HCT116 (cell line): ENCODE results near the gene TMEM243. TPM values are rescaled to one million over a fixed set of nuclear protein-coding genes. Genes with fewer than 3 reads are reported as not detected.
A peak's percentile ranks its signal among the peaks of the same experiment; 100 is the strongest.

ENCODE experiments used
- ATAC-seq: fragments of 200-7000 bp; cut with Tn5 transposase; 2 replicates; pipeline ENCODE4 v1.9.1; 2020; ENCODE audit warnings: mild to moderate bottlenecking, moderate library complexity
- BruUV-seq: library from RNA; stranded (reverse); fragments of 400-500 nt; replicated peaks from 2 replicates; lab custom pipeline; 2021; lab: Mats Ljungman, UMichigan
- CTCF ChIA-PET: fragments of 300-600 bp; sonication (Branson Sonifier 250); formaldehyde crosslinking; loops from one replicate; lab custom pipeline; 2021; ENCODE audit warnings: antibody characterized with exemption; lab: Charles Lee
- POLR2A ChIA-PET: fragments of 300-600, 350-600 bp; sonication (Branson Sonifier 250); formaldehyde crosslinking; loops from one replicate; lab custom pipeline; 2021; ENCODE audit warnings: antibody characterized with exemption; lab: Charles Lee
- RAD21 ChIA-PET, 2 experiments: fragments of 300-600 bp; sonication (Branson Sonifier 250); formaldehyde crosslinking; loops; one replicate each; lab custom pipeline; 2023; ENCODE audit warnings: low total read pairs in 2 of 2; ENCODE audit not compliant: uncharacterized antibody in 2 of 2, unreplicated experiment in 2 of 2, low non-redundant PET in 1 of 2; lab: Charles Lee
- DNase-seq: peaks from one replicate; pipeline ENCODE4 v3.0.0-alpha.2; 2010; ENCODE audit warnings: low read depth, low spot score
- H2AFZ ChIP-seq: fragments of 200-600 bp; shearing (Covaris generic), sonication (generic); 2 replicates; pipeline ENCODE4 v1.6.1; 2017; ENCODE audit warnings: low read depth, mixed run types, mixed read lengths, antibody characterized with exemption, low read length; ENCODE audit not compliant: poor library complexity, severe bottlenecking
- H3K27ac ChIP-seq: 2 replicates; pipeline ENCODE4 v1.5.1; 2012; ENCODE audit warnings: low read depth, low read length
- H3K27me3 ChIP-seq: fragments of 200-600 bp; sonication (generic); 2 replicates; pipeline ENCODE4 v1.6.1; 2016; ENCODE audit warnings: mixed run types, low read length, mixed read lengths; ENCODE audit not compliant: insufficient read depth
- H3K36me3 ChIP-seq, 2 experiments: fragments of 200-500 bp in 1 of 2; fragments of 200-600 bp in 1 of 2; sonication (Bioruptor generic) in 1 of 2; sonication (generic) in 1 of 2; 2 replicates each; pipeline versions ENCODE4 v1.5.1 to v1.6.1; 2014 to 2016; ENCODE audit warnings: low read length in 2 of 2, inconsistent platforms in 1 of 2, mixed read lengths in 1 of 2, mixed run types in 1 of 2; ENCODE audit not compliant: insufficient read depth in 2 of 2, control insufficient read depth in 1 of 2
- H3K4me1 ChIP-seq, 2 experiments: fragments of 200-600 bp in 1 of 2; sonication (generic) in 1 of 2; 2 replicates each; pipeline versions ENCODE4 v1.5.1 to v1.6.1; 2012 to 2017; ENCODE audit warnings: low read length in 2 of 2, inconsistent platforms in 1 of 2, mild to moderate bottlenecking in 1 of 2, mixed read lengths in 1 of 2, mixed run types in 1 of 2, moderate library complexity in 1 of 2; ENCODE audit not compliant: insufficient read depth in 2 of 2, control insufficient read depth in 1 of 2
- H3K4me2 ChIP-seq: fragments of 200-600 bp; sonication (generic); 2 replicates; pipeline ENCODE4 v1.6.1; 2017; ENCODE audit warnings: mixed run types, low read length, mixed read lengths
- H3K4me3 ChIP-seq, 2 experiments: fragments of 200-600 bp in 1 of 2; sonication (generic) in 1 of 2; replicated peaks in 1 of 2; 2 replicates each; pipeline ENCODE4 v1.5.1; 2011 to 2016; ENCODE audit warnings: low read length in 2 of 2, control low read depth in 1 of 2, low read depth in 1 of 2, mild to moderate bottlenecking in 1 of 2, mixed read lengths in 1 of 2, mixed run types in 1 of 2
- H3K79me2 ChIP-seq: fragments of 200-600 bp; sonication (generic); 2 replicates; pipeline ENCODE4 v1.6.1; 2017; ENCODE audit warnings: mild to moderate bottlenecking, mixed run types, low read length, moderate library complexity, mixed read lengths; ENCODE audit not compliant: insufficient read depth
- H3K9ac ChIP-seq: fragments of 200-600 bp; sonication (generic); 2 replicates; pipeline ENCODE4 v1.6.1; 2016; ENCODE audit warnings: low read length, mixed read lengths
- H3K9me2 ChIP-seq: fragments of 200-600 bp; sonication (generic), shearing (Covaris generic); 2 replicates; pipeline ENCODE4 v1.6.1; 2017; ENCODE audit warnings: mixed run types, mild to moderate bottlenecking, moderate library complexity; ENCODE audit not compliant: insufficient read depth
- H3K9me3 ChIP-seq, 2 experiments: fragments of 200-500 bp in 1 of 2; fragments of 200-600 bp in 1 of 2; sonication (Bioruptor generic) in 1 of 2; sonication (generic) in 1 of 2; 2 replicates each; pipeline ENCODE4 v1.6.1; 2014 to 2017; ENCODE audit warnings: low read length in 2 of 2, mixed read lengths in 2 of 2, inconsistent platforms in 1 of 2, low read depth in 1 of 2, mild to moderate bottlenecking in 1 of 2, mixed run types in 1 of 2, moderate library complexity in 1 of 2; ENCODE audit not compliant: control insufficient read depth in 1 of 2, insufficient read depth in 1 of 2
- H4K20me1 ChIP-seq: fragments of 200-600 bp; sonication (generic), shearing (Covaris generic); 2 replicates; pipeline ENCODE4 v1.6.1; 2017; ENCODE audit warnings: mixed run types, mild to moderate bottlenecking, moderate library complexity; ENCODE audit not compliant: insufficient read depth
- CBX3 ChIP-seq: IDR thresholded peaks from 2 replicates; pipeline ENCODE4 v1.6.1; 2012; ENCODE audit warnings: low read depth
- CEBPB ChIP-seq: IDR thresholded peaks from 2 replicates; pipeline ENCODE4 v1.6.1; 2012; ENCODE audit warnings: low read depth
- EGR1 ChIP-seq: IDR thresholded peaks from 2 replicates; pipeline ENCODE4 v1.6.1; 2012; ENCODE audit warnings: low read depth
- ELF1 ChIP-seq: IDR thresholded peaks from 2 replicates; pipeline ENCODE4 v1.6.1; 2012; ENCODE audit warnings: low read depth, borderline replicate concordance
- EZH2 ChIP-seq: fragments of 200-600 bp; sonication (generic); IDR thresholded peaks from 2 replicates; pipeline ENCODE4 v1.6.1; 2017; ENCODE audit warnings: antibody characterized with exemption, mixed run types
- EZH2phosphoT487 ChIP-seq: fragments of 200-600 bp; IDR thresholded peaks from 2 replicates; pipeline ENCODE4 v1.6.1; 2018; ENCODE audit warnings: antibody characterized with exemption, borderline replicate concordance
- FOSL1 ChIP-seq: IDR thresholded peaks from 2 replicates; pipeline ENCODE4 v1.6.1; 2012; ENCODE audit warnings: low read depth
- JUND ChIP-seq: IDR thresholded peaks from 2 replicates; pipeline ENCODE4 v1.6.1; 2012
- POLR2A ChIP-seq: IDR thresholded peaks from 2 replicates; pipeline ENCODE4 v1.7.0; 2011; ENCODE audit warnings: borderline replicate concordance; ENCODE audit not compliant: insufficient read depth, insufficient read length; ENCODE audit errors: extremely low read depth
- POLR2AphosphoS5 ChIP-seq: IDR thresholded peaks from 2 replicates; pipeline ENCODE4 v1.6.1; 2011; ENCODE audit warnings: mild to moderate bottlenecking, low read depth, low read length, moderate library complexity
- RAD21 ChIP-seq: IDR thresholded peaks from 2 replicates; pipeline ENCODE4 v1.6.1; 2012; ENCODE audit warnings: low read depth, mild to moderate bottlenecking
- SIN3A ChIP-seq: IDR thresholded peaks from 2 replicates; pipeline ENCODE4 v1.6.1; 2012; ENCODE audit warnings: low read depth
- SP1 ChIP-seq: IDR thresholded peaks from 2 replicates; pipeline ENCODE4 v1.6.1; 2012; ENCODE audit warnings: low read depth
- SRF ChIP-seq: IDR thresholded peaks from 2 replicates; pipeline ENCODE4 v1.6.1; 2012; ENCODE audit warnings: low read depth
- ZFX ChIP-seq: fragments of 450-650 bp; IDR thresholded peaks from 2 replicates; pipeline ENCODE4 v1.6.1; 2017
- ZNF274 ChIP-seq: fragments of 200-500 bp; sonication (Bioruptor generic); IDR thresholded peaks from 2 replicates; pipeline ENCODE4 v1.6.1; 2014; ENCODE audit warnings: mild to moderate bottlenecking, low read depth, low read length, inconsistent platforms
- intact Hi-C: fragments of 100-400 bp; cut with micrococcal nuclease; formaldehyde crosslinking; loops from 2 replicates; pipeline ENCODE4 v1.10.0; 2022
- total RNA-seq: library from RNA; stranded (reverse); gene quantifications from one replicate; pipeline ENCODE4 v1.2.1, GENCODE V29; 2021; ENCODE audit not compliant: unreplicated experiment
- TF ChIP-seq, protein P1 (sequence below): IDR thresholded peaks from 2 replicates; pipeline ENCODE4 v1.6.1; 2011; ENCODE audit warnings: mild to moderate bottlenecking, low read length, moderate library complexity; ENCODE audit not compliant: insufficient replicate concordance; ENCODE audit errors: extremely low read depth
- TF ChIP-seq, protein P2 (sequence below): IDR thresholded peaks from 2 replicates; pipeline ENCODE4 v1.6.1; 2012
- TF ChIP-seq, protein P3 (sequence below), 3 experiments: fragments of 200-600 bp in 1 of 3; sonication (generic) in 1 of 3; IDR thresholded peaks in 2 of 3; conservative IDR thresholded peaks in 1 of 3; 2 replicates each; pipeline ENCODE4 v1.5.1; 2012 to 2017; ENCODE audit warnings: low read depth in 2 of 3, low read length in 2 of 3, antibody characterized with exemption in 1 of 3, borderline replicate concordance in 1 of 3, control low read depth in 1 of 3, mild to moderate bottlenecking in 1 of 3, mixed read lengths in 1 of 3, mixed run types in 1 of 3, moderate library complexity in 1 of 3; ENCODE audit not compliant: insufficient read depth in 1 of 3

The TMEM243 gene
- total RNA-seq, 1 experiment from 2014 or later: 23.3 TPM

DNA sequence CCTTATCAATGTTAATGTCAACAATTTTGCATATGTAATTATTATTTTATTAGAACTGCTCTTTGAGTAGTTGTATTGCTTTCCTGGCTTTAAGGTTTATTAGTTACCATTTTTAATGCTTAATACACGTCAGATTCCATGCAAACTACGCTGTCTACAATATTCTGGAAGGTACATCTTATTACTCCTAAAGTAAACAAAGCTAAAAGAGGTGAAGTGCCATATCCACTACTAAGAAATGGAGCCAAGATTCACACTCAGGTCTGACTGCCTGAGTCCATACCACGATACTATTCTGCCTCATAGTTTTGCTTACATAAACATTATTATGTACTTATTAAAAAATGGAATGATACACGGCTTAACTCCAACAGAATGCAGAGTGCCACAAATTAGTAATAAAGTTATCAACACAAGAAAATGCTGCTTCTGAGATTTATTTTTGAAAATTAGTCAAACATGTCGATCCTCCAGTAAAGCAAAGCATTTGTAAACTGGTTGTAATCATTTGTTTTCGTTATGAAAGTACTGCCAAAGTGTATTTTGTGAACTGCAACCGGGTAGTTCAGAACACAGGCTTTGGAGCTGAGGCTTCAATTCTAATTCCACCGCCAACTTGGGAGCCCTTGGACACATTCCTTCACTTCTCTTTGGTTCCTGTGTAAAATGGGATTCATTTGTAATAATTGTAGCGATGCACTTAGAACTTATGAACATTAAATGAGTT lies 68.4 kb downstream of the TMEM243 start:
- Histone ChIP-seq H3K36me3 (peaks cover 0 to 3% of the 10 kb centered on the region in 2 experiments; a peak in 1 of 4 replicates), H3K27ac (peak overlapping the region; percentile 98; the same call in 1 of the 2 replicates), H4K20me1 (no peaks in the 10 kb centered on the region), H3K4me1 (peaks cover 10 to 18% of the 10 kb centered on the region in 2 experiments; a peak in 3 of 4 replicates), H3K4me3 (peak overlapping the region; percentile 90 to 92), H3K9me2 (no peaks in the 10 kb centered on the region), H3K9me3 (no peaks in the 10 kb centered on the region), H2AFZ (no peak overlapping the region), H3K27me3 (no peaks in the 10 kb centered on the region), H3K79me2 (peaks cover 34% of the 10 kb centered on the region), H3K9ac (peak overlapping the region; percentile 95), H3K4me2 (peak overlapping the region; percentile 85)
- RAD21 ChIA-PET: no interaction called here
- TF ChIP-seq FOSL1 (no peak), SRF (no peak), POLR2A (no peak), JUND (no peak), CEBPB (no peak), RAD21 (no peak), EZH2phosphoT487 (no peak), ELF1 (no peak), ZNF274 (no peak), EGR1 (no peak), SP1 (no peak), CBX3 (no peak), ZFX (no peak), POLR2AphosphoS5 (no peak), SIN3A (no peak), EZH2 (no peak)
- TF ChIP-seq, protein P1, sequence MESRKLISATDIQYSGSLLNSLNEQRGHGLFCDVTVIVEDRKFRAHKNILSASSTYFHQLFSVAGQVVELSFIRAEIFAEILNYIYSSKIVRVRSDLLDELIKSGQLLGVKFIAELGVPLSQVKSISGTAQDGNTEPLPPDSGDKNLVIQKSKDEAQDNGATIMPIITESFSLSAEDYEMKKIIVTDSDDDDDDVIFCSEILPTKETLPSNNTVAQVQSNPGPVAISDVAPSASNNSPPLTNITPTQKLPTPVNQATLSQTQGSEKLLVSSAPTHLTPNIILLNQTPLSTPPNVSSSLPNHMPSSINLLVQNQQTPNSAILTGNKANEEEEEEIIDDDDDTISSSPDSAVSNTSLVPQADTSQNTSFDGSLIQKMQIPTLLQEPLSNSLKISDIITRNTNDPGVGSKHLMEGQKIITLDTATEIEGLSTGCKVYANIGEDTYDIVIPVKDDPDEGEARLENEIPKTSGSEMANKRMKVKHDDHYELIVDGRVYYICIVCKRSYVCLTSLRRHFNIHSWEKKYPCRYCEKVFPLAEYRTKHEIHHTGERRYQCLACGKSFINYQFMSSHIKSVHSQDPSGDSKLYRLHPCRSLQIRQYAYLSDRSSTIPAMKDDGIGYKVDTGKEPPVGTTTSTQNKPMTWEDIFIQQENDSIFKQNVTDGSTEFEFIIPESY: no peak
- TF ChIP-seq, protein P2, sequence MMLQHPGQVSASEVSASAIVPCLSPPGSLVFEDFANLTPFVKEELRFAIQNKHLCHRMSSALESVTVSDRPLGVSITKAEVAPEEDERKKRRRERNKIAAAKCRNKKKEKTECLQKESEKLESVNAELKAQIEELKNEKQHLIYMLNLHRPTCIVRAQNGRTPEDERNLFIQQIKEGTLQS: no peak
- TF ChIP-seq, protein P3, sequence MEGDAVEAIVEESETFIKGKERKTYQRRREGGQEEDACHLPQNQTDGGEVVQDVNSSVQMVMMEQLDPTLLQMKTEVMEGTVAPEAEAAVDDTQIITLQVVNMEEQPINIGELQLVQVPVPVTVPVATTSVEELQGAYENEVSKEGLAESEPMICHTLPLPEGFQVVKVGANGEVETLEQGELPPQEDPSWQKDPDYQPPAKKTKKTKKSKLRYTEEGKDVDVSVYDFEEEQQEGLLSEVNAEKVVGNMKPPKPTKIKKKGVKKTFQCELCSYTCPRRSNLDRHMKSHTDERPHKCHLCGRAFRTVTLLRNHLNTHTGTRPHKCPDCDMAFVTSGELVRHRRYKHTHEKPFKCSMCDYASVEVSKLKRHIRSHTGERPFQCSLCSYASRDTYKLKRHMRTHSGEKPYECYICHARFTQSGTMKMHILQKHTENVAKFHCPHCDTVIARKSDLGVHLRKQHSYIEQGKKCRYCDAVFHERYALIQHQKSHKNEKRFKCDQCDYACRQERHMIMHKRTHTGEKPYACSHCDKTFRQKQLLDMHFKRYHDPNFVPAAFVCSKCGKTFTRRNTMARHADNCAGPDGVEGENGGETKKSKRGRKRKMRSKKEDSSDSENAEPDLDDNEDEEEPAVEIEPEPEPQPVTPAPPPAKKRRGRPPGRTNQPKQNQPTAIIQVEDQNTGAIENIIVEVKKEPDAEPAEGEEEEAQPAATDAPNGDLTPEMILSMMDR (IDR thresholded peaks at IDR 0.05 in 2 of 3, conservative IDR thresholded peaks at IDR 0.05 in 1 of 3; ENCODE audit: borderline replicate concordance in 1 of 3, insufficient read depth in 1 of 3, low read depth in 2 of 3, low read length in 2 of 3): no peak
- POLR2A ChIA-PET: interaction anchor here (0.9 to 1.5 kb wide), 2 partner anchors 10 to 227 kb away, joined by 3 to 6 read pairs; no protein-coding TSS in a partner anchor
- no TSS peak for BruUV-seq
- intact Hi-C loops: no loop called here
- CTCF ChIA-PET: interaction anchor here (0.6 to 1.5 kb wide), 2 partner anchors 224 to 246 kb away, joined by 3 to 5 read pairs; no protein-coding TSS in a partner anchor
- ATAC-seq (no peak), DNase-seq (no peak)
